22Rv1 (cell line): ENCODE measurements around the gene CRY1.
"Not testable (repeated sequence)": the region's sequence is repeated elsewhere in the genome, so short reads cannot be mapped to it uniquely, and the experiment has no call there.

ENCODE experiments used
- H3K27ac ChIP-seq: fragments of 450-650 bp; 2 replicates; pipeline ENCODE4 v1.5.1; 2017
- CTCF ChIP-seq: fragments of 450-650 bp; IDR thresholded peaks from 2 replicates; pipeline ENCODE4 v1.5.1; 2017; ENCODE audit warnings: mild to moderate bottlenecking
- ZFX ChIP-seq: fragments of 450-650 bp; IDR thresholded peaks from 2 replicates; pipeline ENCODE4 v1.6.1; 2017; ENCODE audit warnings: antibody characterized with exemption, borderline replicate concordance

CRY1 gene

DNA sequence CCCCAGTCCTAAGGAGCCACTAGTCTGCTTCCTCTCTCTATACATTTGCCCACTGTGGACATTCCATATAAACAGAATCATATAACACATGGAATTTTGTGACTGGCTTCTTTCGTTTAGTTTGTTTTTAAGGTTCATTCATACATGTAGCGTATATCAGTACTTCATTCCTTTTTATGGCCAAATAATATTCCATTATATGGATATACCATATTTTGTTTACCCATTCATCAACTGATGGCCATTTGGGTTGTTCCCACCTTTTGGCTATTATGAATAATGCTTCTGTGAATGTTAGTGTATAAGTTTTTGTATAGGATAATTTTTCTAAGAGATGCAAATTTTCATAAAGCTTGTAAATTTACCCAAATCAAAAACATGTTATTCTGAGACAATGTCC is 4.4 kb downstream of the CRY1 start:
- TF ChIP-seq ZFX (no peak), CTCF (no peak)
- no peak overlapping the region for H3K27ac ChIP-seq

DNA sequence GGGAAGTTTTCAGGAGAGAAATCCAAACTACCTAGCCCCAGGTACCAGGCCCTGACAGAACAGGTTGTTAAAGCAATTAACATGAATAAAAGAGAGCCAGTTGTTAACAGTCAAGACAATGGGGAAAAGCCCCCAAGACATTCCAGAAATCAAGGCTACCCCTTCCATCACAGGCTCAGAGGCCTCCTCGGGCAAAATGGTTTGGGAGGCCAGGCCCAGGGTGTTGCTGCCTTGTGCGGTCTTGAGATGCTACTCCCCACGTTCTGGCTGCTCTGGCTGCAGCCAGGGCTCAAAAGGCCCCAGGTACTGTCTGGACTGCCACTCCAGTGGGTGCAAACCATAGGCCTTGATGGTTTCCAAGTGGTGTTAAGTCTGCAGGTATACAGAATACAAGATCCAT is 7.0 kb downstream of the CRY1 start:
- H3K27ac ChIP-seq = no peak overlapping the region
- no peak for TF ChIP-seq CTCF
- TF ChIP-seq ZFX = no peak

GRCh38 chr12:107081778-107082177 is 11.6 kb downstream of the CRY1 start:
- TF ChIP-seq CTCF (no peak), ZFX (no peak)
- no peak overlapping the region for H3K27ac ChIP-seq

GRCh38 chr12:107080299-107080698 is 13.1 kb downstream of the CRY1 start:
- TF ChIP-seq CTCF = no peak
- H3K27ac ChIP-seq = no peak overlapping the region

- no peak overlapping the region for H3K27ac ChIP-seq
- TF ChIP-seq CTCF (peak; percentile 76), ZFX (no peak)
These were observed 14.0 kb downstream of the CRY1 start for GRCh38 chr12:107079172-107080011.

DNA sequence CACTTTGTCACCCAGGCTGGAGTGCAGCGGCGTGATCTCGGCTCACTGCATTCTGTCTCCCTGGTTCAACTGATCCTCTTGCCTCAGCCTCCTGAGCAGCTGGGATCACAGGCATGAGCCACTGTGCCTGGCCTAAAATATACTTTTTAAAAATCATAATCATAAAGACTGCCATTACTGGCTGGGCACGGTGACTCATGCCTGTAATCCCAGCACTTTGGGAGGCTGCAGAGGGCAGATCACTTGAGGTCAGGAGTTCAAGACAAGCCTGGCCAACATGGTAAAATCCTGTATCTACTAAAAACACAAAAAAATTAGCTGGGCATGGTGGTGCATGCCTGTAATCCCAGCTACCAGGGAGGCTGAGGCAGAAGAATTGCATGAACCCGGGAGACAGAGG is 20.1 kb downstream of the CRY1 start:
- H3K27ac ChIP-seq = not testable (repeated sequence)

DNA sequence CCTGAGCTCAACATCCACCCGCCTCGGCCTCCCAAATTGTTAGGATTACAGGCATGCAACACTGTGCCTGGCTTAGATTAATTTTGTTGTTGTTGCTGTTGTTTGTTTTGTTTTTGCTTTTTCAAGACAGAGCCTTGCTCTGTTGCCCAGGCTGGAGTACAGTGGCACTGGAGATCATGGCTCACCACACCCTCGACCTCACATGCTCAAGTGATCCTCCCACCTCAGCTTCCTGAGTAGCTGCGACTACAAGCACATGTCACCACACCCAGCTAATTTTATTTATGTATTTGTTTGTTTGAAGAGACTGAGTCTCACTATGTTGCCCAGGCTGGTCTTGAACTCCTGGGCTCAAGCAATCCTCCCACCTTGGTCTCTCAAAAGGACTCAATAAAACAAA is 26.7 kb downstream of the CRY1 start:
- H3K27ac ChIP-seq = no peak overlapping the region
- no peak for TF ChIP-seq CTCF
- no peak for TF ChIP-seq ZFX

DNA sequence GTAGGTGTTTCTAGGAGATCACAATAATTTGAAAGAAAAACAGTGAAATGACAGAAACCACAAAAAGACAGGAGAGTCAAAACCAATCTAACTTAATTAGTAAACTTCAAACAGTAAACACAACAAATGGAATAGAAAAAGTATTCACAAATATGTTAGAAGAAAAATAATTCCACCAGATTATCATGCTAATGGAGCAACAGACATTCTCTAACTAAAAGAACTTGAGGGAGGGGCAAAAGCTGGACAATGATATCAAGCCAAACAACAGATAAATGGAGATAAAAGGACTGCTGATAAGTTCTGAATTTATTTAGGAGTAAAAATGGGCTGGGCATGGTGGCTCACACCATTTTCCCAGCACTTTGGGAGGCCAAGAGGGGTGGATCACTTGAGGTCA is 28.7 kb downstream of the CRY1 start:
- TF ChIP-seq CTCF (no peak), ZFX (no peak)
- H3K27ac ChIP-seq = no peak overlapping the region
